COLO668 (cell line): ENCODE data around the gene A3GALT2.
"Not testable (repeated sequence)": the region's sequence is repeated elsewhere in the genome, so short reads cannot be mapped to it uniquely, and the experiment has no call there.

Experiments
- DNase-seq: peaks from one replicate; lab custom pipeline; 2025; ENCODE audit not compliant: unreplicated experiment; lab: John Stamatoyannopoulos, UW

Gene A3GALT2

GRCh38 chr1:33316601-33317000 lies 4.3 kb downstream of the A3GALT2 start:
- DNase-seq, result no peak

- DNase-seq, result no peak
Observed at GRCh38 chr1:33314416-33314815, 6.5 kb downstream of the A3GALT2 start.

GRCh38 chr1:33312413-33312749 lies 8.5 kb downstream of the A3GALT2 start:
- no peak for DNase-seq

DNA sequence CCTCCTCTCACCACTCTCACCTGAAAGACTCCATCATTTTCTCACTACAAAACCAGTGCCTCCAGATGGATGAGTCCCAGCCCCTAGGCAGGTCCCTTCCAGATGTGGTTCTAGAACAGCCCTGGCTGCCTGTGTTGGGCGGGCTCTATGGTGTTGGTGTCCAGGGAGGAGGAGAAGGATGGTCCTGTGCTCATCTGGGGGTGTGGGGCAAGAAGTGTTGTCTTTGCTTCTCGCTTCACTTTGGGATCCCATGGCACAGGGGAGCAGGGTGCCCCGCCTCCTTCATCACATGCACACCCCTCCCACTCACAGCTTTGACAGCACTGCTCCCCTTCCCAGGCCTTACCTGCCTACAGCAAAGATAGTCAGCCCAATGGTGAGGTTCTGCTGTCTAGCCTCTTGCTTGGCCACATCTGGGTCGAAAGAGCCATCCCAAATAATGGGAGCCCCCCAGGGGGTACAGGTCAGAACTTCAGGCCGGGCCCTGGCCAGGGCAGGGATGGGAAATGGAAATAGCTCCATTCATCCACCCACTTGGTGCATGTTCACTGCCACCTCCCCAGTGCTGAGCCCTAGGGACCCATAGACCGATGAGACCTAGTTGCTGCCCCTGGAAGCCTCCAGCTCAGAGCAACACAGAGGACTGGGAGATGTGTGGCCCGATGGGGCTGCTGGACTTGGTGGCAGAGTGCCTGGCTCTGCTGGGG lies 9.0 kb downstream of the A3GALT2 start:
- DNase-seq, result no peak

- no peak for DNase-seq
Observed at GRCh38 chr1:33310702-33311101, 10.2 kb downstream of the A3GALT2 start.

GRCh38 chr1:33309351-33309750 lies 11.5 kb downstream of the A3GALT2 start:
- not testable (repeated sequence) for DNase-seq

- no peak for DNase-seq
Observed at GRCh38 chr1:33307494-33307864, 13.4 kb downstream of the A3GALT2 start.

- DNase-seq, result no peak
Observed at GRCh38 chr1:33306653-33307493, 14.0 kb downstream of the A3GALT2 start.

DNA sequence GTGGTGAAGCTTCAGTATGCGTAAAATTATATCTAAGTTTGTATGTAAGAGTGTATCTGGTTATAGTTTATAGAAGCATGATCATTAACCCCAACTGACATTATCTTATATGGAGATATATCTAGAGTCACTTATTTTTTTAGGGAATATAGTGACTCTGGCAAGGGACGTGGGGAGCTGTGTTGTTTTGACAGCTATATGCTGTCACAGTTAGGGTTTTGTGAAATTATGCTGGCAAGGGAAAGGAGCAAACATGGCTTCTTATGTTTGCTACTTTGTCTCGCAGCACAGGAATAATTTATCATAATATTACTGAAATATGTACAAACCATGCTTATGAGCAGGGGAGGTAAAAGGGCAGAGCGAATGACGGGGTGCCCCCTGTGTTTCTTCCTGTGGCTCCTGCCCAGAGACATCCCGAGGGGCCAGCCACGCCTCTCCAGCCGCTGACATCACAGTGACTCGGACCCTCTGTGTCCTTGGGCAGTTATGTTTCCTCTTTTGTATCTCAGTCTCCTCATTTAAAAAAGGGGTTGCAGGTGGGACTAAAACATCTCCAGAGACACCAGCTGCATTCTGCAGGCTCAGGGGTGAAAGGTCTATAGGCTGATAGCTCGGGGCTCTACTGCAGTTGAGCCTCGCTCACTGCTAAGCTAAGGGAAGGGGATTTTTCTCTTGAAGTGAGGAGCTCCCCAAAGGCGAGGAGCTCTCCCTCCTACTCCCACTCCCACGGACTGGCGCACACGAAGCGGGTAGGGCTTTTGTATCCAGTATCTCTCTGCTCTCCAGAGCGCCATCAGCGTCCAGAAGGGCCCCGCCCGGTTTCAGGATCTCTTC lies 14.9 kb downstream of the A3GALT2 start:
- DNase-seq, result no peak

- DNase-seq, result no peak
Observed at GRCh38 chr1:33305016-33305415, 15.9 kb downstream of the A3GALT2 start.

- DNase-seq, result no peak
Observed at GRCh38 chr1:33302325-33302724, 18.6 kb downstream of the A3GALT2 start.

- DNase-seq, result no peak
Observed at GRCh38 chr1:33301273-33301984, 19.5 kb downstream of the A3GALT2 start.

- no peak for DNase-seq
Observed at GRCh38 chr1:33300673-33301072, 20.2 kb downstream of the A3GALT2 start.

GRCh38 chr1:33299461-33300155 lies 21.3 kb downstream of the A3GALT2 start:
- no peak for DNase-seq

- peak; percentile 84 for DNase-seq
Observed at GRCh38 chr1:33298623-33299277, 22.1 kb downstream of the A3GALT2 start.

- no peak for DNase-seq
Observed at GRCh38 chr1:33297911-33298622, 22.8 kb downstream of the A3GALT2 start.

- no peak for DNase-seq
Observed at GRCh38 chr1:33296824-33297223, 24.1 kb downstream of the A3GALT2 start.

DNA sequence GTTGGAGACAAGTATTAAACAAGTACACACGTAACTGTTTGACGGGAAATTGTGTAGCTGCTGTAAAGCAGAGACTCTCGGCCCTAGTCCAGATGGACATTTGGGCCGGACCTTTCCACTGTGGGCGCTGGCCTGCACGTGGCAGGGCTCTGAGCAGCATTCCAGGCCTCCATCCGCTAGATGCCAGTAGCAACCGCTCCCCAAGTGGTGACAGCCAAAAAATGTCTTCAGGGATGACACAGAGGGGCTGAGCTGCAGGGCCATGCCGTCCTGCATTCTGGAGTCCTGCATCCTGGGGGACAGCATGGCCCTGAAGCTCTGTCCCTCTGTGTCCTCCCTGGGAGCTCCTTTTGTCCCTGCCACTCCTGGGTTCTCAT lies 24.8 kb downstream of the A3GALT2 start:
- no peak for DNase-seq

GRCh38 chr1:33295450-33296081 lies 25.3 kb downstream of the A3GALT2 start:
- peak; percentile 94 for DNase-seq
